ENCODE data around the gene CTRB1.
"Not testable (repeated sequence)": the region's sequence is repeated elsewhere in the genome, so short reads cannot be mapped to it uniquely, and the experiment has no call there.

CTRB1 gene

GRCh38 chr16:75264999-75265910, 46.5 kb downstream of the CTRB1 start:
- Histone ChIP-seq H3K9me3 (ENCODE audit: severe bottlenecking) (no peaks in the 10 kb centered on the region), H3K4me3 (ENCODE audit: low read depth, low read length) (peak overlapping the region; percentile 93), H3K36me3 (peaks cover 19% of the 10 kb centered on the region), H3K27me3 (ENCODE audit: insufficient read depth, low read depth, severe bottlenecking) (no peaks in the 10 kb centered on the region), H3K27ac (peak overlapping the region; percentile 91)
- no peak for TF ChIP-seq CTCF (IDR thresholded peaks at IDR 0.05; ENCODE audit: low read depth, low read length)
- DNase-seq, result no peak

DNA sequence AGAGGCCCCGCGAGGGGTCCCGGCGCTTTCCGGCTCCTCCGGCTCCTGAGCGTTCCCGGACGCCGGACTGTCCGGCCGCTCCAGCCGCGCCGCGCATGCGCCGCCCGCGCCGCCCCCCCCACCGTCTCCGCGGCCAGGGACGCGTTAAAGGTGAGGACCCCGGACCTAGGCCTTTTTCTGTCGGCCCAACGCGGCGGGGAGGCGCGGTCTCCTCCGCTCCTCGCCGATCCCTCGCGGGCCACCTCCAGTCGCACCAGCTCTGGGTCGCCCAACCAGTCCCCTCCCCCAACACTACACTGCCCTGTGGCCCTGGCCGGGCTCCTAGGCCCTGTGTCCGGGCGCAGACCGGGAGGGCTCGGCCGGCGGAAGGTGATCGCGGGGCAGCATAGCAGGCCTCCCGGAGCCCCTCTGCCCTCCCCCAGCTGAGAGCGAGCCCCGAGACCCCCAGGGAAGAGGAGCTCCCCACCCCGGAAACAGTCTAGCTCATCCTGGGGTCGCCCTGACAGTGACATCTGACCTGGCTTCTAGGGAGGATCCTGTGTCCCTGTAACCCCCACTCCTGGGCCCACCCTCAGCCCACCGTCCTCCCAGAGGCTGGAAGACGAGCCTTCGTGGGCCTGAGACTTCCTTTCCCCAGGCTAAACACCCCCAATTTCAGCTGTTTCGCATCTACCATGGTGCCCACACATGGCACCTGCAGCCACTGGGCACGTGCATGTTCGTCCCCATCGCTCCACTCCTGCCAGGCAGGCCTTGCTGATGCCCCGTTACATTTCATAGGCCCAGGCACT, 47.3 kb downstream of the CTRB1 start:
- peak overlapping the region; percentile 93 for H3K4me3 ChIP-seq (ENCODE audit: low read depth, low read length)
- H3K9me3 ChIP-seq (ENCODE audit: severe bottlenecking), result no peaks in the 10 kb centered on the region
- H3K27ac ChIP-seq, result peak overlapping the region; percentile 91
- DNase-seq, result peak; percentile 86
- peaks cover 19% of the 10 kb centered on the region for H3K36me3 ChIP-seq
- no peaks in the 10 kb centered on the region for H3K27me3 ChIP-seq (ENCODE audit: insufficient read depth, low read depth, severe bottlenecking)
- TF ChIP-seq CTCF (IDR thresholded peaks at IDR 0.05; ENCODE audit: low read depth, low read length), result no peak

GRCh38 chr16:75266738-75267630, 48.2 kb downstream of the CTRB1 start:
- no peak for TF ChIP-seq CTCF (IDR thresholded peaks at IDR 0.05; ENCODE audit: low read depth, low read length)
- peak overlapping the region; percentile 91; the same call in 1 of the 2 replicates for H3K27ac ChIP-seq
- H3K9me3 ChIP-seq (ENCODE audit: severe bottlenecking), result no peaks in the 10 kb centered on the region
- no peak for DNase-seq
- H3K4me3 ChIP-seq (ENCODE audit: low read depth, low read length), result no peak overlapping the region
- H3K36me3 ChIP-seq, result peaks cover 19% of the 10 kb centered on the region
- no peaks in the 10 kb centered on the region for H3K27me3 ChIP-seq (ENCODE audit: insufficient read depth, low read depth, severe bottlenecking)

DNA sequence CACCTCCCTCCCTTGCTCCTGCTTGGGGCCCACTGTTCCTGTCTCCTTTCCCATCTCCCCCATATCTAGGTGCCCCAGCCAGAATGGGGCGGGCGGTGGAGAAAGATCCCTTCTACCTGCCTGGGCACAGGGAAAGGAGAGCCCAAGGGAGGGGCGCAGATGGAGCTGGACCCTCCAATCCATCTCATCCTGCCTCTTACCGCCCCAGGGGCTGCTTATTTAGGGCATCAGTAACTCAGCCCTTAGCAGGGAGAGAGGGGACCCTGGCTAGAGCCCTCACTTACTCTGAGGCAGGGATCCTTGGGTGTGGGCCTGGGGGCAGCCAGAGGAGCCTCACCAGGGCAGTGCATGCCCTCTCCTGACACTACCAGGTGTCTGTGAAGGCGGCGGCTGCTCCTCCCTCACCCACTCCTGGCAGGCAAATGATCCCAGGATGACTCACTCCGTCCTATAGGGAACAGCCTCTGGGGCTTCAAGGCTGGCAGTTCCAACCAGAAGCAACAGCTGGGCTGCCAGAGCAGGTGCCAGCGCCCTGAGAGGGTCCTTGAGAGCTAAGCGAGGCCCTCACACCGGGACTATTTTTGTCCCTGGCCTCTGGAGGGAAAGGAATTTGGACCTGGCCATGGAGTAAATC, 49.0 kb downstream of the CTRB1 start:
- H3K36me3 ChIP-seq, result peaks cover 16% of the 10 kb centered on the region
- no peak overlapping the region for H3K4me3 ChIP-seq (ENCODE audit: low read depth, low read length)
- H3K27me3 ChIP-seq (ENCODE audit: insufficient read depth, low read depth, severe bottlenecking), result no peaks in the 10 kb centered on the region
- no peak for DNase-seq
- no peaks in the 10 kb centered on the region for H3K9me3 ChIP-seq (ENCODE audit: severe bottlenecking)
- H3K27ac ChIP-seq, result no peak overlapping the region
- TF ChIP-seq CTCF (IDR thresholded peaks at IDR 0.05; ENCODE audit: low read depth, low read length), result no peak

DNA sequence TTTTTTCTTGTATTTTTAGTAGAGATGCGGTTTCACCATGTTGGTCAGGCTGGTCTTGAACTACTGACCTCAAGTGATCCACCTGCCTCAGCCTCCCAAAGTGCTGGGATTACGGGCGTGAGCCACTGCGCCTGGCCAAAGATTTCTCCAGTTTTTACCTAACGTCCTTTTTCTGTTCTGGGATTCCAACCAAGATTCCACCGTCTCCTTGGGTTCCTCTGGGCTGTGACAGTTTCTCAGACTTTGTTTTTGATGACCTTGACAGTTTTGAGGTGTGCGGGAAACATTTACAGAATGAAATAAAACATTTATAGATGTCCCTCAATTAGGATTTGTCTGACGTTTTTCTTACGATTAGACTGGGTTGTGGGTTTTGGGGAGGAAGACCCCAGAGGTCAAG, 50.6 kb downstream of the CTRB1 start:
- not testable (repeated sequence) for H3K4me3 ChIP-seq (ENCODE audit: low read depth, low read length); H3K27ac ChIP-seq; H3K36me3 ChIP-seq; H3K9me3 ChIP-seq (ENCODE audit: severe bottlenecking); DNase-seq; H3K27me3 ChIP-seq (ENCODE audit: insufficient read depth, low read depth, severe bottlenecking)
